ENCODE measurements around the gene RGS1. TPM values are rescaled to one million over a fixed set of nuclear protein-coding genes. Genes with fewer than 3 reads are reported as not detected.

RGS1 gene
- total and polyA plus RNA-seq, 3 donors from 2014 or later: 3.9 to 69.5 (median 17.2) TPM

- WGBS, 2 donors: 86 to 97% methylated on average over 1 of the region's 1 CpG
- no peaks in the 10 kb centered on the region for H3K4me1 ChIP-seq
- intact Hi-C loops (cut with DNase I; ENCODE audit: low total_unique reads): no loop called here
- H3K36me3 ChIP-seq (ENCODE audit: low read depth, missing control alignments): no peaks in the 10 kb centered on the region
- no peak overlapping the region for H3K27ac ChIP-seq
- no peak for DNase-seq
- no peaks in the 10 kb centered on the region for H3K27me3 ChIP-seq
- TF ChIP-seq CTCF (IDR thresholded peaks at IDR 0.05) (no peak), POLR2A (IDR thresholded peaks at IDR 0.05) (no peak)
- no peak overlapping the region for H3K4me3 ChIP-seq
- H3K9me3 ChIP-seq: no peaks in the 10 kb centered on the region
These were observed 13.0 kb downstream of the RGS1 start for GRCh38 chr1:192588546-192588945.

- H3K9me3 ChIP-seq: no peaks in the 10 kb centered on the region
- no peak overlapping the region for H3K4me3 ChIP-seq
- no peaks in the 10 kb centered on the region for H3K27me3 ChIP-seq
- intact Hi-C loops (cut with DNase I; ENCODE audit: low total_unique reads): no loop called here
- no peaks in the 10 kb centered on the region for H3K4me1 ChIP-seq
- TF ChIP-seq CTCF (IDR thresholded peaks at IDR 0.05) (no peak), POLR2A (IDR thresholded peaks at IDR 0.05) (no peak)
- no peaks in the 10 kb centered on the region for H3K36me3 ChIP-seq (ENCODE audit: low read depth, missing control alignments)
- no peak for DNase-seq
- WGBS, 2 donors: 64 to 77% methylated on average over 3 of the region's 3 CpGs
- no peak overlapping the region for H3K27ac ChIP-seq
These were observed 14.2 kb downstream of the RGS1 start for GRCh38 chr1:192589813-192590212.

- WGBS, 2 donors: 73 to 75% methylated on average over 4 of the region's 4 CpGs
- intact Hi-C loops (cut with DNase I; ENCODE audit: low total_unique reads): no loop called here
- H3K4me3 ChIP-seq: no peak overlapping the region
These were observed 16.9 kb downstream of the RGS1 start for GRCh38 chr1:192592517-192592916.

GRCh38 chr1:192592981-192593708, 17.6 kb downstream of the RGS1 start:
- intact Hi-C loops (cut with DNase I; ENCODE audit: low total_unique reads): no loop called here
- Histone ChIP-seq H3K27ac (no peak overlapping the region), H3K27me3 (no peaks in the 10 kb centered on the region), H3K36me3 (ENCODE audit: low read depth, missing control alignments) (no peaks in the 10 kb centered on the region), H3K9me3 (no peaks in the 10 kb centered on the region), H3K4me3 (no peak overlapping the region), H3K4me1 (no peaks in the 10 kb centered on the region)
- 89 to 91% methylated on average over 2 of the region's 2 CpGs for WGBS, 2 donors
- TF ChIP-seq POLR2A (IDR thresholded peaks at IDR 0.05) (no peak), CTCF (IDR thresholded peaks at IDR 0.05) (no peak)
- DNase-seq: no peak

More at GRCh38 chr1:192592517-192592916, 16.9 kb downstream of the RGS1 start:
- Histone ChIP-seq H3K9me3 (no peaks in the 10 kb centered on the region), H3K27me3 (no peaks in the 10 kb centered on the region), H3K36me3 (ENCODE audit: low read depth, missing control alignments) (no peaks in the 10 kb centered on the region), H3K27ac (no peak overlapping the region), H3K4me1 (no peaks in the 10 kb centered on the region)
- no peak for DNase-seq
- TF ChIP-seq CTCF (IDR thresholded peaks at IDR 0.05): no peak
- TF ChIP-seq POLR2A (IDR thresholded peaks at IDR 0.05): no peak

- no peaks in the 10 kb centered on the region for H3K4me1 ChIP-seq
- no peak for TF ChIP-seq CTCF (IDR thresholded peaks at IDR 0.05)
- no peak for TF ChIP-seq POLR2A (IDR thresholded peaks at IDR 0.05)
- intact Hi-C loops (cut with DNase I; ENCODE audit: low total_unique reads): no loop called here
- no peaks in the 10 kb centered on the region for H3K36me3 ChIP-seq (ENCODE audit: low read depth, missing control alignments)
- 55 to 61% methylated on average over 3 of the region's 3 CpGs for WGBS, 2 donors
- no peak for DNase-seq
- H3K27me3 ChIP-seq: no peaks in the 10 kb centered on the region
- H3K9me3 ChIP-seq: no peaks in the 10 kb centered on the region
- H3K27ac ChIP-seq: no peak overlapping the region
- no peak overlapping the region for H3K4me3 ChIP-seq
These were observed 19.7 kb downstream of the RGS1 start for GRCh38 chr1:192595299-192595698.
